GM18526 (cell line): ENCODE measurements around the gene RNF166.

ENCODE experiments used
- POLR2A ChIP-seq: IDR thresholded peaks from 3 replicates; pipeline ENCODE4 v1.6.1; 2011; ENCODE audit not compliant: insufficient read length; ENCODE audit errors: extremely low read depth

RNF166 gene

DNA sequence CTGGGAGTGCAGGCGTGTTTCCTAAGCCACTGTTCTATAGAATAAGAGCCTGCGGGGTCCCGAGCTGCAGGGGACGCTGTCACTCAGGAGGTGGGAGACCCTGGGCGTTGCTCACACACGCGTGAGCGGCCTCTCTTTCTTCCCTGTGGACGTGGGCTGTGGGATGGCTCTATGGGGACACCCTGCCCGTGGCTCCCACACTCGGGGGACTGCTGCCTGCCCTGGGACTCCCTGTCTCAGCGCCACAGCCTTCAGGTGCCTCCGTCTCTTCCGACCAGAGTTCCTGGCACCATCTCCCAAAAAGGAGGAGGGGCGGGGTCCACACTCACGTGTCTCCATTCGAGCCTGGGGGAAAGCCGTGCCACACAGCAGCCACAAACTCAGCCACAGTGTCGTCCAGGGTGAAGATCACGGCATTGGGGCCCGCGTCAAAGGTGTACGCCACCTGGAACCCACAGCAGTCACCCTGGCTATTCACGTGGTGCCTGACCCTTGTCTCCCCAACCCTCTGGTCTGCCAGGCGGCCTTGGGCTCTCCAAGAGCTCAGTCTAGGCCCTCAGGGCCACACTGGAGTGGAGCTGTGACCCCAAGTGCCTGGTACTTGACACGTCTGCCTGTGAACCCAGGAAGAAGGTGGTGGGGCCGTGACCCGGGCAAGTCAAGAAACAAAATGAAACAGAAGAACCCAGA lies 51.7 kb downstream of the RNF166 start:
- no peak for TF ChIP-seq POLR2A

- TF ChIP-seq POLR2A, result no peak
These were observed 52.4 kb downstream of the RNF166 start for GRCh38 chr16:88653596-88654362.

DNA sequence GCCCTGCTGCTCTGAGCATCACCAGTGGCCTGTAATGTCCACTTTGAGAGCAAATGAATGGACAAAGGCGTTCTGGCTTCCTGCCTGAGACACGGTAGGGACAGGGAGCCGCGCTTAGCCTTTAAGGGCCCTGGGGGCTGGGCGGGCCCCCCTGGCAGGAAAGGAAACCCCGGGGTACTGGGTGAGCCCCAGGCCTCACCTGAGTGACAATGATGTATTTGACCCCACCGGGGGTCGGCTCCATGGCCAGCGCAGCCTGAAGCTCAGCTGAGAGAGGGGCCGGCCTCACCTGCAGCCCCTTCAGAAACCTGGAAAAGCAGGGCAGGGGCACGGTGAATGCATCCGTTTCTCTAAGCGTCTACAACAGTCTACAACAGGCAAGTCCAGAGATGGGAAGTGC lies 53.1 kb downstream of the RNF166 start:
- no peak for TF ChIP-seq POLR2A

- TF ChIP-seq POLR2A, result no peak
These were observed 53.5 kb downstream of the RNF166 start for GRCh38 chr16:88652762-88653063.

GRCh38 chr16:88651989-88652761 lies 54.0 kb downstream of the RNF166 start:
- no peak for TF ChIP-seq POLR2A

DNA sequence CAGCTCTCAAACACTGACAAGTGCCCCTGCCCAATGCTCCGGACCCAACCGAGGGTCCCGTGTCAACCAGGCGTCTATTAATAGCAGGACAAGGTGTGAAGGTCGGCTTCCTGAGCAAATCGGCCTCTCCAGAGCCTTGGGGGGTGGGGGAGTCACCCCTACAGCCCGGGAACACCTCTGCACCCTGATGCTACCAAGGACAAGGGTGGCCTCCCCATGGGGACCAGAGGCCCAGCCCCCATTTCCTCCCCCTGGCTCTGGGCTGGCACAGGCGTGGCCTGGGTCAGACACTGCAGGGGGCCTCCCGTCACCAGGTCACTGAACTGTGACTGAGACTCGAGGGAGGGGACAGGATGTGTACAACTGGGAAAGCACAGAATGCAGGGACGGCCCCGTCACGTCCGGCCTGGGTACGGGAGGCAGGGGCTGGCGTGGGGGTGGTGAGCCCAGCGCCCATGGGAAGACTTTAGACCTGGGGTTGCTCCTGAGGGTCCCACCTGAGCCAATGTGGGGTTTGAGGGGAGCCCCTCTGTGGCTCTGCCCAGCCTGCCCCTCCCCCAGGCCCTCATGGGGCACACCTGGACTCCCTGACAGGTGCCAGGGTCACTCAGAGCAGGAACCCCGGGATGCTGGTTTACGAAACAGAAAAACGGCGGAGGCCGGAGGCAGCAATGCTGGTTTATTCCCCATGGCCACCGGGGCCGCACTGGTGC lies 54.8 kb downstream of the RNF166 start:
- peak; percentile 77 for TF ChIP-seq POLR2A

GRCh38 chr16:88650749-88651275 lies 55.4 kb downstream of the RNF166 start, which contains the start of gene CYBA:
TSS of gene CYBA (minus strand) at chr16:88651053. CDS start at chr16:88651013, 40 bp downstream.
- TF ChIP-seq POLR2A, result peak; percentile 94

- TF ChIP-seq POLR2A, result no peak
These were observed 56.1 kb downstream of the RNF166 start for GRCh38 chr16:88649924-88650748.

DNA sequence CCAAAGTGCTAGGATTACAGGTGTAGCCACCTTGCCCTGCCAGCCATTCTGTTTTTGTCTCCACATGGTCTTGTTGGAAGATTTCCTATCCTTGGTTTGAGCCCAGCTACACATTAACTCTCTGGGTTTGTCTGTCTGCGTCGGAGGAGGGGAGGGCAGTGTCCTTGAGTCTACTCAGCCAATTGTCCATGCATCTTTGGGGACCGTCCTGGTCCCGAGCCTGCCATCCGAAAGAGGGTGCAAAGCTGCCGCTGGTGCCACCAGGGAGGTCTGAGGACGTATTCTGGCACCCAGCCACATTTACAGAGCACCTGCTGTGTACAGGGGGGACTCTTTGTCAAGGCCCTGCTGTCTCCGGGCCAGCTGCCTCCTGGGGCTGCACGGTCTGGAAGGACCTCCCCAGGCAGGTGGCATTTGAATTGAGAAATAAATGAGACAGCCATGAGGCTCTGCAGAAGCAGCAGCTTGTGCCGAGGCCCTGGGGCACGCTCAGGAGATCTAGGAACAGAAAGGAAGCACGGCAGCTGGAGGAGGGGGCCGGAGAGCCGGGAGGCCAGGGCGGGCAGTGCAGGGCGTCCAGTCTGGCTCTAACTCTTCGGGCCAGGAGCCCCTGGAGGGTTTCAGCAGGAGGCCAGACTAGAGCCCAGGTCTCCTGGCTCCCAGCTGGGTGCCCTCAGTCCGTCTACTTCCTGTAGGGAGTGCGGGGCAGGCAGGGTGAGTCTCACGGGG lies 56.8 kb downstream of the RNF166 start:
- no peak for TF ChIP-seq POLR2A

GRCh38 chr16:88647178-88648070 lies 58.8 kb downstream of the RNF166 start:
- no peak for TF ChIP-seq POLR2A
